HCT116 (cell line): ENCODE measurements around the gene NR2F1-AS1. TPM values are rescaled to one million over a fixed set of nuclear protein-coding genes. Genes with fewer than 3 reads are reported as not detected.

Experiments used
- ATAC-seq: fragments of 200-7000 bp; cut with Tn5 transposase; 2 replicates; pipeline ENCODE4 v1.9.1; 2020; ENCODE audit warnings: mild to moderate bottlenecking, moderate library complexity
- BruUV-seq: library from RNA; stranded (reverse); fragments of 400-500 nt; replicated peaks from 2 replicates; lab custom pipeline; 2021; lab: Mats Ljungman, UMichigan
- CTCF ChIA-PET: fragments of 300-600 bp; sonication (Branson Sonifier 250); formaldehyde crosslinking; loops from one replicate; lab custom pipeline; 2021; ENCODE audit warnings: antibody characterized with exemption; lab: Charles Lee
- POLR2A ChIA-PET: fragments of 300-600, 350-600 bp; sonication (Branson Sonifier 250); formaldehyde crosslinking; loops from one replicate; lab custom pipeline; 2021; ENCODE audit warnings: antibody characterized with exemption; lab: Charles Lee
- RAD21 ChIA-PET, 2 experiments: fragments of 300-600 bp; sonication (Branson Sonifier 250); formaldehyde crosslinking; loops; one replicate each; lab custom pipeline; 2023; ENCODE audit warnings: low total read pairs in 2 of 2; ENCODE audit not compliant: uncharacterized antibody in 2 of 2, unreplicated experiment in 2 of 2, low non-redundant PET in 1 of 2; lab: Charles Lee
- DNase-seq: peaks from one replicate; pipeline ENCODE4 v3.0.0-alpha.2; 2010; ENCODE audit warnings: low read depth, low spot score
- H2AFZ ChIP-seq: fragments of 200-600 bp; shearing (Covaris generic), sonication (generic); 2 replicates; pipeline ENCODE4 v1.6.1; 2017; ENCODE audit warnings: low read depth, mixed run types, mixed read lengths, antibody characterized with exemption, low read length; ENCODE audit not compliant: poor library complexity, severe bottlenecking
- H3K27ac ChIP-seq: 2 replicates; pipeline ENCODE4 v1.5.1; 2012; ENCODE audit warnings: low read depth, low read length
- H3K27me3 ChIP-seq: fragments of 200-600 bp; sonication (generic); 2 replicates; pipeline ENCODE4 v1.6.1; 2016; ENCODE audit warnings: mixed run types, low read length, mixed read lengths; ENCODE audit not compliant: insufficient read depth
- H3K36me3 ChIP-seq, 2 experiments: fragments of 200-500 bp in 1 of 2; fragments of 200-600 bp in 1 of 2; sonication (Bioruptor generic) in 1 of 2; sonication (generic) in 1 of 2; 2 replicates each; pipeline versions ENCODE4 v1.5.1 to v1.6.1; 2014 to 2016; ENCODE audit warnings: low read length in 2 of 2, inconsistent platforms in 1 of 2, mixed read lengths in 1 of 2, mixed run types in 1 of 2; ENCODE audit not compliant: insufficient read depth in 2 of 2, control insufficient read depth in 1 of 2
- H3K4me1 ChIP-seq, 2 experiments: fragments of 200-600 bp in 1 of 2; sonication (generic) in 1 of 2; 2 replicates each; pipeline versions ENCODE4 v1.5.1 to v1.6.1; 2012 to 2017; ENCODE audit warnings: low read length in 2 of 2, inconsistent platforms in 1 of 2, mild to moderate bottlenecking in 1 of 2, mixed read lengths in 1 of 2, mixed run types in 1 of 2, moderate library complexity in 1 of 2; ENCODE audit not compliant: insufficient read depth in 2 of 2, control insufficient read depth in 1 of 2
- H3K4me2 ChIP-seq: fragments of 200-600 bp; sonication (generic); 2 replicates; pipeline ENCODE4 v1.6.1; 2017; ENCODE audit warnings: mixed run types, low read length, mixed read lengths
- H3K4me3 ChIP-seq, 2 experiments: fragments of 200-600 bp in 1 of 2; sonication (generic) in 1 of 2; replicated peaks in 1 of 2; 2 replicates each; pipeline ENCODE4 v1.5.1; 2011 to 2016; ENCODE audit warnings: low read length in 2 of 2, control low read depth in 1 of 2, low read depth in 1 of 2, mild to moderate bottlenecking in 1 of 2, mixed read lengths in 1 of 2, mixed run types in 1 of 2
- H3K79me2 ChIP-seq: fragments of 200-600 bp; sonication (generic); 2 replicates; pipeline ENCODE4 v1.6.1; 2017; ENCODE audit warnings: mild to moderate bottlenecking, mixed run types, low read length, moderate library complexity, mixed read lengths; ENCODE audit not compliant: insufficient read depth
- H3K9ac ChIP-seq: fragments of 200-600 bp; sonication (generic); 2 replicates; pipeline ENCODE4 v1.6.1; 2016; ENCODE audit warnings: low read length, mixed read lengths
- H3K9me2 ChIP-seq: fragments of 200-600 bp; sonication (generic), shearing (Covaris generic); 2 replicates; pipeline ENCODE4 v1.6.1; 2017; ENCODE audit warnings: mixed run types, mild to moderate bottlenecking, moderate library complexity; ENCODE audit not compliant: insufficient read depth
- H3K9me3 ChIP-seq, 2 experiments: fragments of 200-500 bp in 1 of 2; fragments of 200-600 bp in 1 of 2; sonication (Bioruptor generic) in 1 of 2; sonication (generic) in 1 of 2; 2 replicates each; pipeline ENCODE4 v1.6.1; 2014 to 2017; ENCODE audit warnings: low read length in 2 of 2, mixed read lengths in 2 of 2, inconsistent platforms in 1 of 2, low read depth in 1 of 2, mild to moderate bottlenecking in 1 of 2, mixed run types in 1 of 2, moderate library complexity in 1 of 2; ENCODE audit not compliant: control insufficient read depth in 1 of 2, insufficient read depth in 1 of 2
- H4K20me1 ChIP-seq: fragments of 200-600 bp; sonication (generic), shearing (Covaris generic); 2 replicates; pipeline ENCODE4 v1.6.1; 2017; ENCODE audit warnings: mixed run types, mild to moderate bottlenecking, moderate library complexity; ENCODE audit not compliant: insufficient read depth
- EGR1 ChIP-seq: IDR thresholded peaks from 2 replicates; pipeline ENCODE4 v1.6.1; 2012; ENCODE audit warnings: low read depth
- ELF1 ChIP-seq: IDR thresholded peaks from 2 replicates; pipeline ENCODE4 v1.6.1; 2012; ENCODE audit warnings: low read depth, borderline replicate concordance
- EZH2phosphoT487 ChIP-seq: fragments of 200-600 bp; IDR thresholded peaks from 2 replicates; pipeline ENCODE4 v1.6.1; 2018; ENCODE audit warnings: antibody characterized with exemption, borderline replicate concordance
- SIN3A ChIP-seq: IDR thresholded peaks from 2 replicates; pipeline ENCODE4 v1.6.1; 2012; ENCODE audit warnings: low read depth
- intact Hi-C: fragments of 100-400 bp; cut with micrococcal nuclease; formaldehyde crosslinking; loops from 2 replicates; pipeline ENCODE4 v1.10.0; 2022
- total RNA-seq: library from RNA; stranded (reverse); gene quantifications from one replicate; pipeline ENCODE4 v1.2.1, GENCODE V29; 2021; ENCODE audit not compliant: unreplicated experiment
- TF ChIP-seq, protein P1 (sequence below): IDR thresholded peaks from 2 replicates; pipeline ENCODE4 v1.6.1; 2012; ENCODE audit warnings: low read depth
- TF ChIP-seq, protein P2 (sequence below), 3 experiments: fragments of 200-600 bp in 1 of 3; sonication (generic) in 1 of 3; IDR thresholded peaks in 2 of 3; conservative IDR thresholded peaks in 1 of 3; 2 replicates each; pipeline ENCODE4 v1.5.1; 2012 to 2017; ENCODE audit warnings: low read depth in 2 of 3, low read length in 2 of 3, antibody characterized with exemption in 1 of 3, borderline replicate concordance in 1 of 3, control low read depth in 1 of 3, mild to moderate bottlenecking in 1 of 3, mixed read lengths in 1 of 3, mixed run types in 1 of 3, moderate library complexity in 1 of 3; ENCODE audit not compliant: insufficient read depth in 1 of 3
- TF ChIP-seq, protein P3 (sequence below): IDR thresholded peaks from 2 replicates; pipeline ENCODE4 v1.6.1; 2012

Gene NR2F1-AS1
- total RNA-seq, 1 experiment from 2014 or later: 20.1 TPM

DNA sequence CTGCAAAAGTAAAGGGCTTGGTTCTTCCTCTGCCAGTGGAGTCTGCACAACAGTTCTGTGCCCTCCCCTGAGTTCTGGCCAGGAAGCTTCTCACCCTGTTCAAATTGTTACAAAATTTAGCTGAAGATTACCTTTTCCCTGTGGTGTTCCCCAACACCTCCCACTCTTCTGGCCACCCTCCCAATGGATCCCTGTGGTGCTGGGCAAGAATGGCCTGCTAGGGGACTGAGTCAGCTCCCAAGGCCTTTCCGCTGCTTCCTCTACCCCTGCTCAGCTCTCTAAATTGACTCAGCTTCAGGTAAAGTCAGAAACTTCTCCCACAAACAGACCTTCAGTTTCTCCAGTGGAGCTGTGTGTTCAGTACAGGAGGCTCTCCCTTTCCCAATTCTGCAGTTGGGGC, 186.0 kb downstream of the NR2F1-AS1 start:
- no peaks in the 10 kb centered on the region for H3K9me3 ChIP-seq
- no peak overlapping the region for H3K4me2 ChIP-seq
- RAD21 ChIA-PET: no interaction called here
- CTCF ChIA-PET: no interaction called here
- no peak overlapping the region for H3K9ac ChIP-seq
- DNase-seq (no peak), ATAC-seq (no peak)
- H3K9me2 ChIP-seq: no peaks in the 10 kb centered on the region
- TF ChIP-seq EGR1: no peak
- no peak for TF ChIP-seq EZH2phosphoT487
- TF ChIP-seq ELF1: no peak
- TF ChIP-seq, protein P1, sequence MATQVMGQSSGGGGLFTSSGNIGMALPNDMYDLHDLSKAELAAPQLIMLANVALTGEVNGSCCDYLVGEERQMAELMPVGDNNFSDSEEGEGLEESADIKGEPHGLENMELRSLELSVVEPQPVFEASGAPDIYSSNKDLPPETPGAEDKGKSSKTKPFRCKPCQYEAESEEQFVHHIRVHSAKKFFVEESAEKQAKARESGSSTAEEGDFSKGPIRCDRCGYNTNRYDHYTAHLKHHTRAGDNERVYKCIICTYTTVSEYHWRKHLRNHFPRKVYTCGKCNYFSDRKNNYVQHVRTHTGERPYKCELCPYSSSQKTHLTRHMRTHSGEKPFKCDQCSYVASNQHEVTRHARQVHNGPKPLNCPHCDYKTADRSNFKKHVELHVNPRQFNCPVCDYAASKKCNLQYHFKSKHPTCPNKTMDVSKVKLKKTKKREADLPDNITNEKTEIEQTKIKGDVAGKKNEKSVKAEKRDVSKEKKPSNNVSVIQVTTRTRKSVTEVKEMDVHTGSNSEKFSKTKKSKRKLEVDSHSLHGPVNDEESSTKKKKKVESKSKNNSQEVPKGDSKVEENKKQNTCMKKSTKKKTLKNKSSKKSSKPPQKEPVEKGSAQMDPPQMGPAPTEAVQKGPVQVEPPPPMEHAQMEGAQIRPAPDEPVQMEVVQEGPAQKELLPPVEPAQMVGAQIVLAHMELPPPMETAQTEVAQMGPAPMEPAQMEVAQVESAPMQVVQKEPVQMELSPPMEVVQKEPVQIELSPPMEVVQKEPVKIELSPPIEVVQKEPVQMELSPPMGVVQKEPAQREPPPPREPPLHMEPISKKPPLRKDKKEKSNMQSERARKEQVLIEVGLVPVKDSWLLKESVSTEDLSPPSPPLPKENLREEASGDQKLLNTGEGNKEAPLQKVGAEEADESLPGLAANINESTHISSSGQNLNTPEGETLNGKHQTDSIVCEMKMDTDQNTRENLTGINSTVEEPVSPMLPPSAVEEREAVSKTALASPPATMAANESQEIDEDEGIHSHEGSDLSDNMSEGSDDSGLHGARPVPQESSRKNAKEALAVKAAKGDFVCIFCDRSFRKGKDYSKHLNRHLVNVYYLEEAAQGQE: no peak
- TF ChIP-seq, protein P2, sequence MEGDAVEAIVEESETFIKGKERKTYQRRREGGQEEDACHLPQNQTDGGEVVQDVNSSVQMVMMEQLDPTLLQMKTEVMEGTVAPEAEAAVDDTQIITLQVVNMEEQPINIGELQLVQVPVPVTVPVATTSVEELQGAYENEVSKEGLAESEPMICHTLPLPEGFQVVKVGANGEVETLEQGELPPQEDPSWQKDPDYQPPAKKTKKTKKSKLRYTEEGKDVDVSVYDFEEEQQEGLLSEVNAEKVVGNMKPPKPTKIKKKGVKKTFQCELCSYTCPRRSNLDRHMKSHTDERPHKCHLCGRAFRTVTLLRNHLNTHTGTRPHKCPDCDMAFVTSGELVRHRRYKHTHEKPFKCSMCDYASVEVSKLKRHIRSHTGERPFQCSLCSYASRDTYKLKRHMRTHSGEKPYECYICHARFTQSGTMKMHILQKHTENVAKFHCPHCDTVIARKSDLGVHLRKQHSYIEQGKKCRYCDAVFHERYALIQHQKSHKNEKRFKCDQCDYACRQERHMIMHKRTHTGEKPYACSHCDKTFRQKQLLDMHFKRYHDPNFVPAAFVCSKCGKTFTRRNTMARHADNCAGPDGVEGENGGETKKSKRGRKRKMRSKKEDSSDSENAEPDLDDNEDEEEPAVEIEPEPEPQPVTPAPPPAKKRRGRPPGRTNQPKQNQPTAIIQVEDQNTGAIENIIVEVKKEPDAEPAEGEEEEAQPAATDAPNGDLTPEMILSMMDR (IDR thresholded peaks at IDR 0.05 in 2 of 3, conservative IDR thresholded peaks at IDR 0.05 in 1 of 3; ENCODE audit: borderline replicate concordance in 1 of 3, insufficient read depth in 1 of 3, low read depth in 2 of 3, low read length in 2 of 3): no peak
- TF ChIP-seq SIN3A: no peak
- TF ChIP-seq, protein P3, sequence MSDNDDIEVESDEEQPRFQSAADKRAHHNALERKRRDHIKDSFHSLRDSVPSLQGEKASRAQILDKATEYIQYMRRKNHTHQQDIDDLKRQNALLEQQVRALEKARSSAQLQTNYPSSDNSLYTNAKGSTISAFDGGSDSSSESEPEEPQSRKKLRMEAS: no peak
- TF ChIP-seq, all 23 proteins: peak for 0
- no peaks in the 10 kb centered on the region for H3K4me1 ChIP-seq
- no peak overlapping the region for H3K27ac ChIP-seq
- H3K27me3 ChIP-seq: no peaks in the 10 kb centered on the region
- H2AFZ ChIP-seq: no peak overlapping the region
- intact Hi-C loops: no loop called here
- no peaks in the 10 kb centered on the region for H3K36me3 ChIP-seq
- POLR2A ChIA-PET: no interaction called here
- no peaks in the 10 kb centered on the region for H3K79me2 ChIP-seq
- no peak overlapping the region for H3K4me3 ChIP-seq
- H4K20me1 ChIP-seq: no peaks in the 10 kb centered on the region
- BruUV-seq: no TSS peak
